Mesodermal cell (in vitro differentiated cells): Measurements from ENCODE around the gene CCDC198. TPM values are rescaled to one million over a fixed set of nuclear protein-coding genes. Genes with fewer than 3 reads are reported as not detected.

ENCODE experiments used
- H3K27ac ChIP-seq: 2 replicates; pipeline ENCODE4 v1.7.0; 2013; ENCODE audit warnings: mild to moderate bottlenecking, low read depth, low read length, moderate library complexity; ENCODE audit not compliant: severe bottlenecking
- H3K36me3 ChIP-seq: 2 replicates; pipeline ENCODE4 v1.7.1; 2013; ENCODE audit warnings: mild to moderate bottlenecking, low read length, moderate library complexity; ENCODE audit not compliant: control insufficient read depth, insufficient read depth
- H3K4me1 ChIP-seq: one replicate; pipeline ENCODE4 v1.7.1; 2013; ENCODE audit warnings: mild to moderate bottlenecking, low read length; ENCODE audit not compliant: insufficient read depth, control insufficient read depth, poor library complexity, severe bottlenecking
- H3K4me3 ChIP-seq: 2 replicates; pipeline ENCODE4 v1.7.0; 2013; ENCODE audit warnings: low read length, control low read depth, mild to moderate bottlenecking; ENCODE audit not compliant: insufficient read depth, poor library complexity, severe bottlenecking; ENCODE audit errors: extremely low read depth
- H3K9me3 ChIP-seq: 2 replicates; pipeline ENCODE4 v1.7.1; 2013; ENCODE audit warnings: mild to moderate bottlenecking, low read length, moderate library complexity; ENCODE audit not compliant: control insufficient read depth
- WGBS, 2 experiments: methylation state at CpG; one replicate each; pipeline ENCODE4 v1.1.5; 2013; ENCODE audit warnings: missing lambda C conversion rate in 2 of 2; ENCODE audit not compliant: insufficient coverage in 2 of 2; 5-methylcytosine and 5-hydroxymethylcytosine counted together
- polyA plus RNA-seq, 2 experiments: library from polyadenylated mRNA; stranded (reverse); fragments of 50-300 nt; gene quantifications; one replicate each; pipeline ENCODE4 v1.2.3, GENCODE V29; 2013

Gene CCDC198, protein sequence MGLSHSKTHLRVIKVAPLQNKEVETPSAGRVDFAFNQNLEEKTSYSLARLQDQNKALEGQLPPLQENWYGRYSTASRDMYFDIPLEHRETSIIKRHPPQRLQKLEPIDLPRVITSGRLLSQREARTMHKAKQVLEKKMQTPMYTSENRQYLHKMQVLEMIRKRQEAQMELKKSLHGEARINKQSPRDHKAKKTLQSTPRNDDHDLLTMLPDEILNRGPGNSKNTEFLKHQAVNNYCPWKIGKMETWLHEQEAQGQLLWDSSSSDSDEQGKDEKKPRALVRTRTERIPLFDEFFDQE
- polyA plus RNA-seq (2013, experiment 1 of 2) = 0.48 TPM
- not detected for polyA plus RNA-seq (2013, experiment 2 of 2)

DNA sequence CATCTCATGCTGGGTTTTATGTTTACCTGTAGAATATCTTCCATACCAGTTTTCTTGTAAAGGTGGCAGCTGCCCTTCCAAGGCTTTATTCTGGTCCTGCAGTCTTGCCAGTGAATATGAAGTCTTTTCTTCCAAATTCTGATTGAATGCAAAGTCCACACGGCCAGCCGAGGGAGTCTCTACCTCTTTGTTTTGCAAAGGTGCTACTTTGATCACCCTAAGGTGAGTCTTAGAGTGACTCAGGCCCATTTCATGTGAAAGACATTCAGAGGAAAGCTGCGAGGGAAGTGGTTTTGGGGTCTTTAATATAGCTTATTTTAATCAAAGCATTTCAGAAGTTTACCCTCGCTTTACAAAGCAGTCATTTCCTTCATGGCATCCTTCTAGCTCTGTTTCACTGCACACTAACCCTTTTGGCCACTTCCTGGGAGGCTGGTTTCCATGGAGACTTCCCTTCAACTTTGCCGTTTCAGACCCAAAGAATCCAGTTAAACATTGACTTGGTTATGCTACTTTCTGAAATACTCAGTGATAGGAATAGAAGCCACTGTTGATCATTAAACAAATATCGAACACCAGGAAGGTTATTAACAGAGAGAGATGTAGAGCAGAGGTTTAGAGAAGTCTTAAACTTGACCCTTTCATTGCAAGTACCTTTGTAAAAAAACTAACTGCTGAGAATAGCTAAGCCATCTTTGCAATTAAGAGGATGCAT is at the start of gene CCDC198:
Gene CCDC198, minus strand, starts transcription at position 391 of the 715 bp plus-strand sequence. Its CDS starts 142 bp downstream, at position 249.
- Histone ChIP-seq H3K36me3 (no peaks in the 10 kb centered on the region), H3K4me1 (peaks cover 13% of the 10 kb centered on the region), H3K4me3 (no peak within 1 kb of the TSS), H3K27ac (no peak within 1 kb of the TSS), H3K9me3 (no peaks in the 10 kb centered on the region)
- 41 to 50% methylated on average over 4 of the region's 6 CpGs for WGBS, 2 experiments

DNA sequence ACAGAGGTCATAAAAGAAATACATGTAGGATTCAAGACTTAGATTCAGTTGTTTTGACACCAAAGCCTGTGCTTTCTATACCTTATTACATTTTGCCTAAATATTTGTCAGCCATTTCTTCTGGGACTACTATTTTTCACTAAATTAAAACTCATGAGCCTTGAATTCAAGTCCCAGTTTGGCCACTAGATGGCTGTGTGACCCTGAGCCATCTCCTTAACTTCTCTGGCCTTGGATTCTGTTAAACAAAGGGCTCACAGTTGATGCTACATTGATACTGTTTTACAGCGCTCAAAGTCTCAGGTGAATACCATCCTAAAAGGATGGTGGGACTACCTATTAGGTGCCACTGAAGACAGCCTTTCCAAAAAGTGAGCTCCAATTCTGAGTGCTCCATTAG is 39.6 kb upstream of the CCDC198 start:
- Histone ChIP-seq H3K27ac (no peak overlapping the region), H3K36me3 (no peaks in the 10 kb centered on the region), H3K9me3 (no peaks in the 10 kb centered on the region), H3K4me3 (no peak overlapping the region), H3K4me1 (no peaks in the 10 kb centered on the region)
- WGBS, 2 experiments = 73 to 88% methylated on average over 1 of the region's 1 CpG

DNA sequence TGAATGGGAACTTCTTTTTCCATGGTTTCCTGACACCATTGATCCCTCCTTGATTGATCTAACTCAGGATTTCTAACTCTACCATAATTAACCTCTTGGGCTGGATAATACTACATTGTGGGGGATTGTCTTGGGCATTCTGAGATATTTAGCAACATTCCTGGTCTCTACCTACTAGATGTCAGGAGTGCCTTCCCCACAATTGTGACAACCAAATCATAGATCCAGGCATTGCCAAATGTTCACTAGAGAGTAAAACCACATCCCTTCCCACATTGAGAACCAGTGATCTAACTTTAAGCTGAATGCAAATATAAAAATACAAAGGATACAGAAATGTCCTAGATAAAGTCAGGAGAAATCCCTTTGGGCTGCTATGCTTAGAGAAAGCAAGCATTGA is 36.9 kb upstream of the CCDC198 start:
- no peak overlapping the region for H3K27ac ChIP-seq
- H3K36me3 ChIP-seq = no peaks in the 10 kb centered on the region
- H3K4me3 ChIP-seq = no peak overlapping the region
- no peaks in the 10 kb centered on the region for H3K9me3 ChIP-seq
- no peaks in the 10 kb centered on the region for H3K4me1 ChIP-seq

DNA sequence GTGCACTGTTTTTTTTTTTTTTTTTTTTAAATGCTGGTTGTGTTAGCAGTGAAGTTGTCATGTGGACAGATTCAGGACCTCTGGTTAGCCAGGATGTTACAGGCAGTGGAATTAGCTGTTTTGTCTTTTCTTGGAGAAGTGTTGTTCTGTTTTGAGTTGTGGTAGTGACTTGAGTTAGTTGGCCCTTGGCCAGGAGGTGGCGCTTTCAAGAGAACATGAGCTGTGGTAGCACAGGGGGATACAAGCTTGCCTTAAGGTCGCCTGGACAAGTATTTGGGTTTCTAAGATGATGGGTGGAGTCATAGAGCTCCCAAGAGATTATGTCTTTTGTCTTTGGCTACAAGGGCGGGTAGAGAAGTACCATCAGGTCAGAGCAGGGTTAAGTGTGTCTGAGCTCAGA is 33.3 kb upstream of the CCDC198 start:
- Histone ChIP-seq H3K36me3 (no peaks in the 10 kb centered on the region), H3K27ac (no peak overlapping the region), H3K4me1 (no peaks in the 10 kb centered on the region), H3K9me3 (peaks cover 4% of the 10 kb centered on the region), H3K4me3 (no peak overlapping the region)
- WGBS, 2 experiments = 63 to 74% methylated on average over 3 of the region's 3 CpGs

DNA sequence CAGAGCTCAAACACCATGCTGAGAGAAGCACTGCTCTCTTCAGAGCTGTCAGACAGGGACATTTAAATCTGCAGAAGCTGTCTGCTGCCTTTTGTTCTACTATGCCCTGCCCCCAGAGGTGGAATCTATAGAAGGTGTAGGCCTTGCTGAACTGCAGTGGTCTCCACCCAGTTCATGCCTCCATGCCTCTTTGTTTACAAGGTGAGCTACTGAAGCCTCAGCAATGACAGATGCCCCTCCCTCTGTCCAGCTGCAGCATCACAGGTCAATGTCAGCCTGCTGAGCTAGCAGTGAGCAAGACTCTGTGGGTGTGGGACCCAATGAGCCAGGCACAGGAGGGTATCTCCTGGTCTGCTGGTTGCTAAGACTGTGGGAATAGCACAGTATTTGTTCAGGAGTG is 25.4 kb upstream of the CCDC198 start:
- H3K36me3 ChIP-seq = no peaks in the 10 kb centered on the region
- peaks cover 4% of the 10 kb centered on the region for H3K9me3 ChIP-seq
- H3K4me1 ChIP-seq = no peaks in the 10 kb centered on the region
- no peak overlapping the region for H3K27ac ChIP-seq
- no peak overlapping the region for H3K4me3 ChIP-seq

DNA sequence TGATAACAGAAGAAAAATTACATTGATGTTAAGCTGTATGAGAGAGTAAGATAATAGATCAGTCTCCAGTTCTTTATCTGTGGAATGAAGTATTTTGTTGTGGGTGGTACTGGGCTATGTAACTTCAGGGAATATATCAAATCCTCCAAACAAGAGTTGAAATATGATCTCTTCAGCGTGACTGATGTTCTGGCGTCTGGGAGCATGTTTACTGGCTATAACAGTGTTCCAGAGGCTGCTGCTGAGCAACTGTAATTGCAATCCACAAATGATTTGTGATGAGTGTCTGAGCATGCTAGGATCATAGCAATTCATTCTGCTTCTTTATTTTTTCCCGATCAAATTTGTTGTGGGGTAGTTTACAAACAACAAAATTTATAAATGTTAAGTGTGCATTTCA is 18.6 kb upstream of the CCDC198 start:
- no peaks in the 10 kb centered on the region for H3K36me3 ChIP-seq
- no peaks in the 10 kb centered on the region for H3K4me1 ChIP-seq
- H3K4me3 ChIP-seq = no peak overlapping the region
- no peak overlapping the region for H3K27ac ChIP-seq
- WGBS, 2 experiments = 56 to 81% methylated on average over 2 of the region's 3 CpGs
- H3K9me3 ChIP-seq = no peaks in the 10 kb centered on the region

DNA sequence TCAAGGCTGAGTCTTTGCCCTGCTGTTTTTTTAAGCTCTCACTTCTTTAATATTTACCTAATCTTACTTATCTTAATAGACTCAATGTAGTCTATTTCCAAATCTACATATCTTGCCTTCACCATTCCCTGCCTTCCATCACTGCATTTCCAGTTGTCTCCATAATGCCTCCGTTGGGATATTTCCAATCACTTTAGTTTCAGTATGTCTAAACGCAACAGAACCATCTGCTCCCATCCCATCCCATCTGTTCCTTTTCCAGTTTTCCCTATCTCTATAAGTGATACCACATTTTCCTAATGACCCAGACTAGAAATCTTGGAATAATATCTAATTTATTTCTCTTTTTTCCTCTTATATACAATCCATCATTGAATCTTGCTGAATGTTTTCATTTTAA is 15.1 kb upstream of the CCDC198 start:
- H3K36me3 ChIP-seq = no peaks in the 10 kb centered on the region
- H3K27ac ChIP-seq = no peak overlapping the region
- H3K4me3 ChIP-seq = no peak overlapping the region
- 72% methylated on average over 2 of the region's 2 CpGs for WGBS, 2 experiments
- H3K4me1 ChIP-seq = no peaks in the 10 kb centered on the region
- H3K9me3 ChIP-seq = no peaks in the 10 kb centered on the region

DNA sequence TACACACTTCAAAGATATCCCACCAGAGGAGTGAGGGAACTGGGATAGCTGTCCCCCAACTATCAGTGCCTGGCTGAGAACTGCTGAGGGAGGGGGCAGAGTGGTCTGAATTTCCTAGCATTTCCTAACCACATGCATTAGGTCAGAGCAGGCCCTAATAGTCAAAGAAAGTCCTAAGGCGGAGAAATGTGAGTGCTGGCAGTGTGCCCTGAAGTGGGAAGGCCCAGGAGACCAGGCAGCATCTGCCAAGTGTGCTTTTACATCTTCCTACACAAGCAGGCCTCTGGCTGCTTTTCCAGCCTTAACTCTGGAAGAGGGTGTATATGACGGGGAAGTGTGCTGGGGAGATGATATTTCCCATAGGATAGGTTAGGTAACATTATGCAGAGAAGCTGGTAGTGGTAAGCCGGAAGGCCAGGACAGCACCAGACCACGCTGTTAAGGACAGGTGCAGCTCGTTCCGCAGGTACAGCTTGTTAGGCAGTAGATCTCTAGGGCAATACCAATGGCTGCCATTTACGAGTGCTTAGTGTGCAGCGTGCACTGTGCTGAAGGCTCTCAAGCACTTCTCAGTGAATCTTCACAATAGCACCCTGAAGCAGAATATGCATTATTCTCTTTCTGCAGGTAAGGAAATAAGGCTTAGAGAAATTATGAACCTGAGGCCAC is 9.1 kb upstream of the CCDC198 start:
- Histone ChIP-seq H3K4me3 (no peak overlapping the region), H3K9me3 (no peaks in the 10 kb centered on the region), H3K4me1 (no peaks in the 10 kb centered on the region), H3K27ac (no peak overlapping the region), H3K36me3 (no peaks in the 10 kb centered on the region)
- 91 to 100% methylated on average over 1 to 6 of the region's 8 CpGs for WGBS, 2 experiments

DNA sequence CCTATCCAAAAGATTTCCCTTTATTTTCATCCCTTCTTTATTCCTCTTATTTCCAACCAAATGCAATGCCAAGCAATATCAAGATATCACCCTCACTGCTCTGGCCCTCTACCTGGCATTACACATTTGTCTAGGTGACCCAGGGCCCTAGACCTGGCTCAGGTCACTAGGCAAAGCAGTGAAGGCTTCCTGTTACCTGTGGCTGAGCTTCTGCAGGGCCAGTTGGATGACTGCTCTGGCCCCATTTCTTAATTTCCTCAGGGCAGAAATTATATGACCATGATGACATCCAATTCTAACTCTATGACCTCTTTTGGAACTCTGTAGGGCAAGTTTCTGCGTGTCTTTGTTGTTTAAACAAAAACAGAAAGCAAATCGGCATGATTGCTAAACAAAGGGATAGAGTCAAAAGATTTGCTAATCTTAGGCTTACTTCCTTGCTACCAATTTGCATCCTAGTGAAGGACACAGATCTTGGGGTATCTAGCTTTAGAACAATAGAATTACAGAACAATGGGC is 7.4 kb upstream of the CCDC198 start:
- no peaks in the 10 kb centered on the region for H3K36me3 ChIP-seq
- no peak overlapping the region for H3K27ac ChIP-seq
- no peaks in the 10 kb centered on the region for H3K9me3 ChIP-seq
- no peaks in the 10 kb centered on the region for H3K4me1 ChIP-seq
- WGBS, 2 experiments = 80 to 82% methylated on average over 1 to 2 of the region's 2 CpGs
- H3K4me3 ChIP-seq = no peak overlapping the region

DNA sequence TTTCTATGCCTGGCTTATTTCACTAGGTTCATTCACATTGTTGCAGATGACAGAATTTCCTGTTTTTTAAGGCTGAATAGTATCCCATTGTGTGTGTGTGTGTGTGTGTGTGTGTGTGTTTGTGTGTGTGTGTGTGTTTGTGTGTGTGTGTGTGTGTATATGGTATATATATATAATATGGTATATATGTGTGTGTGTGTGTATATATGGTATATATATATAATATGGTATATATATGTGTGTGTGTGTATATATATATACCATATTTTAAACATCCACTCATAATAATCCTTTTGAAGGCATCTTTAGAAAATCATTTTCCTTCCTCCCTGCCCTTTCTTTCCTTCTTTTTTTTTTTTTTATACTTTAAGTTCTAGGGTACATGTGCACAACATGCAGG is 5.0 kb upstream of the CCDC198 start:
- H3K4me3 ChIP-seq = no peak overlapping the region
- no peak overlapping the region for H3K27ac ChIP-seq
- no peaks in the 10 kb centered on the region for H3K36me3 ChIP-seq
- H3K4me1 ChIP-seq = peaks cover 3% of the 10 kb centered on the region
- H3K9me3 ChIP-seq = no peaks in the 10 kb centered on the region

DNA sequence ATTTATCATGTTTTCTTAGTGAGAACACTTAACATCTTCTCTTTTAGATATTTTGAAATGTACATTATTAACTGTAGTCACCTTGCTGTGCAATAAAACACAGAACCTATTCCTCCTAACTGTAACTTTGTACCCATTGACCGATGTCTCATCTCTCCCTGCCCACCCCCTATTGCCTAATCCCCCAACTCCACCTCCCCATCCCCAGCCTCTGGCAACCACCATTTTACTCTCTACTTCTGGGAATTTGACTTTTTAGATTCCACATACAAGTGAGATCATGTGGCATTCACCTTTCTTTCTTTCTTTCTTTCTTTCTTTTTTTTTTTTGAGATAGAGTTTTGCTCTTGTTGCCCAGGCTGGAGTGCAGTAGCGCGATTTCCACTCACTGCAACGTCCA is 4.4 kb upstream of the CCDC198 start:
- no peaks in the 10 kb centered on the region for H3K36me3 ChIP-seq
- 100% methylated on average over 1 of the region's 4 CpGs for WGBS, 2 experiments

More for the DNA sequence above, 4.4 kb upstream of the CCDC198 start:
- peaks cover 10% of the 10 kb centered on the region for H3K4me1 ChIP-seq
- no peak overlapping the region for H3K4me3 ChIP-seq
- no peaks in the 10 kb centered on the region for H3K9me3 ChIP-seq
- no peak overlapping the region for H3K27ac ChIP-seq
